ENCODE results near the gene TAGLN3.

Gene TAGLN3

GRCh38 chr3:112009670-112010069 lies 10.9 kb downstream of the TAGLN3 start:
- no peak for DNase-seq
- TF ChIP-seq POLR2A (IDR thresholded peaks at IDR 0.05; ENCODE audit: low read length) (no peak), GATA1 (IDR thresholded peaks at IDR 0.05; ENCODE audit: low read depth, low read length) (no peak)

GRCh38 chr3:112010636-112011035 lies 11.9 kb downstream of the TAGLN3 start:
- DNase-seq: no peak
- no peak for TF ChIP-seq GATA1 (IDR thresholded peaks at IDR 0.05; ENCODE audit: low read depth, low read length)
- TF ChIP-seq POLR2A (IDR thresholded peaks at IDR 0.05; ENCODE audit: low read length): no peak

GRCh38 chr3:112011376-112011940 lies 12.7 kb downstream of the TAGLN3 start:
- TF ChIP-seq POLR2A (IDR thresholded peaks at IDR 0.05; ENCODE audit: low read length) (no peak), GATA1 (IDR thresholded peaks at IDR 0.05; ENCODE audit: low read depth, low read length) (no peak)
- DNase-seq: no peak

GRCh38 chr3:112012205-112012992 lies 13.7 kb downstream of the TAGLN3 start:
- DNase-seq: no peak

GRCh38 chr3:112013058-112013783 lies 14.5 kb downstream of the TAGLN3 start:
- TF ChIP-seq GATA1 (IDR thresholded peaks at IDR 0.05; ENCODE audit: low read depth, low read length): no peak
- peak; percentile 56 to 62 for DNase-seq

More at GRCh38 chr3:112012205-112012992, 13.7 kb downstream of the TAGLN3 start:
- TF ChIP-seq POLR2A (IDR thresholded peaks at IDR 0.05; ENCODE audit: low read length) (no peak), GATA1 (IDR thresholded peaks at IDR 0.05; ENCODE audit: low read depth, low read length) (no peak)

- DNase-seq: no peak
- TF ChIP-seq GATA1 (IDR thresholded peaks at IDR 0.05; ENCODE audit: low read depth, low read length): no peak
- TF ChIP-seq POLR2A (IDR thresholded peaks at IDR 0.05; ENCODE audit: low read length): no peak
Observed at GRCh38 chr3:112013784-112014143, 15.0 kb downstream of the TAGLN3 start.

GRCh38 chr3:112017091-112017490 lies 18.4 kb downstream of the TAGLN3 start:
- DNase-seq: no peak
- TF ChIP-seq POLR2A (IDR thresholded peaks at IDR 0.05; ENCODE audit: low read length) (no peak), GATA1 (IDR thresholded peaks at IDR 0.05; ENCODE audit: low read depth, low read length) (no peak)

- DNase-seq: no peak
- no peak for TF ChIP-seq GATA1 (IDR thresholded peaks at IDR 0.05; ENCODE audit: low read depth, low read length)
- no peak for TF ChIP-seq POLR2A (IDR thresholded peaks at IDR 0.05; ENCODE audit: low read length)
Observed at GRCh38 chr3:112018712-112019111, 20.0 kb downstream of the TAGLN3 start.

GRCh38 chr3:112019716-112020115 lies 21.0 kb downstream of the TAGLN3 start:
- DNase-seq: no peak
- TF ChIP-seq GATA1 (IDR thresholded peaks at IDR 0.05; ENCODE audit: low read depth, low read length) (no peak), POLR2A (IDR thresholded peaks at IDR 0.05; ENCODE audit: low read length) (no peak)

- DNase-seq: no peak
- no peak for TF ChIP-seq POLR2A (IDR thresholded peaks at IDR 0.05; ENCODE audit: low read length)
- no peak for TF ChIP-seq GATA1 (IDR thresholded peaks at IDR 0.05; ENCODE audit: low read depth, low read length)
Observed at GRCh38 chr3:112020674-112021085, 22.0 kb downstream of the TAGLN3 start.

- no peak for DNase-seq
- no peak for TF ChIP-seq GATA1 (IDR thresholded peaks at IDR 0.05; ENCODE audit: low read depth, low read length)
- no peak for TF ChIP-seq POLR2A (IDR thresholded peaks at IDR 0.05; ENCODE audit: low read length)
Observed at GRCh38 chr3:112027142-112027541, 28.4 kb downstream of the TAGLN3 start.

GRCh38 chr3:112027826-112028225 lies 29.1 kb downstream of the TAGLN3 start:
- DNase-seq: no peak
- TF ChIP-seq GATA1 (IDR thresholded peaks at IDR 0.05; ENCODE audit: low read depth, low read length): no peak
- TF ChIP-seq POLR2A (IDR thresholded peaks at IDR 0.05; ENCODE audit: low read length): no peak

GRCh38 chr3:112030901-112031300 lies 32.2 kb downstream of the TAGLN3 start:
- DNase-seq: no peak
- TF ChIP-seq POLR2A (IDR thresholded peaks at IDR 0.05; ENCODE audit: low read length) (no peak), GATA1 (IDR thresholded peaks at IDR 0.05; ENCODE audit: low read depth, low read length) (no peak)

GRCh38 chr3:112032098-112032731 lies 33.5 kb downstream of the TAGLN3 start:
- TF ChIP-seq GATA1 (IDR thresholded peaks at IDR 0.05; ENCODE audit: low read depth, low read length) (no peak), POLR2A (IDR thresholded peaks at IDR 0.05; ENCODE audit: low read length) (no peak)

More at GRCh38 chr3:112032098-112032731, 33.5 kb downstream of the TAGLN3 start:
- DNase-seq: no peak

Measured in erythroblast (primary cell).